NCI-H1105 treated with DMSO at 0.1 percent for 48 hours (cell line): ENCODE measurements around the gene VPREB1.
A peak's percentile ranks its signal among the peaks of the same experiment; 100 is the strongest.
"Not testable (repeated sequence)": the region's sequence is repeated elsewhere in the genome, so short reads cannot be mapped to it uniquely, and the experiment has no call there.

Experiments used
- DNase-seq: peaks from one replicate; lab custom pipeline; 2025; lab: John Stamatoyannopoulos, UW

Gene VPREB1

GRCh38 chr22:22244316-22245250 lies at the start of gene VPREB1:
VPREB1 (plus strand) TSS chr22:22244786; CDS start chr22:22244814, 28 bp downstream.
- DNase-seq: no peak

GRCh38 chr22:22194931-22195264 lies 49.7 kb upstream of the VPREB1 start:
- no peak for DNase-seq

- peak; percentile 63 for DNase-seq
Observed at GRCh38 chr22:22195265-22196017, 49.1 kb upstream of the VPREB1 start.

- DNase-seq: no peak
Observed at GRCh38 chr22:22196018-22196533, 48.5 kb upstream of the VPREB1 start.

- DNase-seq: no peak
Observed at GRCh38 chr22:22196833-22197477, 47.6 kb upstream of the VPREB1 start.

- DNase-seq: no peak
Observed at GRCh38 chr22:22197993-22198402, 46.6 kb upstream of the VPREB1 start.

GRCh38 chr22:22198751-22199150 lies 45.8 kb upstream of the VPREB1 start:
- DNase-seq: no peak

GRCh38 chr22:22199634-22200033 lies 45.0 kb upstream of the VPREB1 start:
- no peak for DNase-seq

GRCh38 chr22:22200569-22201184 lies 43.9 kb upstream of the VPREB1 start:
- DNase-seq: no peak

GRCh38 chr22:22201185-22201929 lies 43.2 kb upstream of the VPREB1 start:
- no peak for DNase-seq

- no peak for DNase-seq
Observed at GRCh38 chr22:22201930-22202343, 42.6 kb upstream of the VPREB1 start.

- DNase-seq: no peak
Observed at GRCh38 chr22:22203048-22203971, 41.3 kb upstream of the VPREB1 start.

GRCh38 chr22:22207845-22208564 lies 36.6 kb upstream of the VPREB1 start:
- DNase-seq: peak; percentile 37

- DNase-seq: no peak
Observed at GRCh38 chr22:22208652-22209051, 35.9 kb upstream of the VPREB1 start.

- not testable (repeated sequence) for DNase-seq
Observed at GRCh38 chr22:22209080-22209640, 35.4 kb upstream of the VPREB1 start.

GRCh38 chr22:22210375-22210774 lies 34.2 kb upstream of the VPREB1 start:
- DNase-seq: no peak

- DNase-seq: no peak
Observed at GRCh38 chr22:22210889-22211833, 33.4 kb upstream of the VPREB1 start.

GRCh38 chr22:22213231-22213630 lies 31.4 kb upstream of the VPREB1 start:
- no peak for DNase-seq
